Transverse colon (tissue), 3 donors: ENCODE measurements around the gene ELAPOR1.

Experiments
- POLR2A ChIP-seq: fragments of 450-650 bp; IDR thresholded peaks from one replicate; pipeline ENCODE4 v1.6.1; 2016; ENCODE audit warnings: antibody characterized with exemption, mild to moderate bottlenecking, moderate library complexity
- TF ChIP-seq, protein P1 (sequence below), 5 experiments: fragments of 200-600 bp in 3 of 5; fragments of 450-650 bp in 2 of 5; sonication (generic) in 3 of 5; IDR thresholded peaks; 1 replicate in 2 of 5; 2 replicates in 3 of 5; pipeline ENCODE4 v1.5.1; 2016 to 2017; ENCODE audit warnings: antibody characterized with exemption in 5 of 5, inconsistent platforms in 3 of 5, mild to moderate bottlenecking in 2 of 5, moderate library complexity in 1 of 5

DNA sequence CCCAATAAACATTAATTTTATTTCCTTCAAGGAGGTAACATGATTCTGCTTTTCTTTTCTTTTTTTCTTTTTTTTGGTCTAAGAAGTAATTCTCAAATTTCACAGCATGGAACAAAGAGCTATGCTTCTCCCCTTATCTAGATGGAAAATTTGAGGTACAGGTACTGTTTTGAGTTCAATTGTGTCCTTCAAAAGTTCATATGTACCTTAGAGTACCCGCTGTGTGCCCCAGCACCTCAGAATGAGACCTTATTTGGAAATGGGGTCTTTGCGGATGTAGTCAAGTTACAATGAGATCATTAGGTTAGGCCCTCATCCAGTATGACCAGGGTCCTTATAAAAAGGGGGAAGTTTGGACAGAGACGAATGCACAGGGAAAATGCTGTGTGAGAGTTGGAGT, 22.0 kb downstream of the ELAPOR1 start:
- TF ChIP-seq POLR2A = no peak
- TF ChIP-seq, protein P1, sequence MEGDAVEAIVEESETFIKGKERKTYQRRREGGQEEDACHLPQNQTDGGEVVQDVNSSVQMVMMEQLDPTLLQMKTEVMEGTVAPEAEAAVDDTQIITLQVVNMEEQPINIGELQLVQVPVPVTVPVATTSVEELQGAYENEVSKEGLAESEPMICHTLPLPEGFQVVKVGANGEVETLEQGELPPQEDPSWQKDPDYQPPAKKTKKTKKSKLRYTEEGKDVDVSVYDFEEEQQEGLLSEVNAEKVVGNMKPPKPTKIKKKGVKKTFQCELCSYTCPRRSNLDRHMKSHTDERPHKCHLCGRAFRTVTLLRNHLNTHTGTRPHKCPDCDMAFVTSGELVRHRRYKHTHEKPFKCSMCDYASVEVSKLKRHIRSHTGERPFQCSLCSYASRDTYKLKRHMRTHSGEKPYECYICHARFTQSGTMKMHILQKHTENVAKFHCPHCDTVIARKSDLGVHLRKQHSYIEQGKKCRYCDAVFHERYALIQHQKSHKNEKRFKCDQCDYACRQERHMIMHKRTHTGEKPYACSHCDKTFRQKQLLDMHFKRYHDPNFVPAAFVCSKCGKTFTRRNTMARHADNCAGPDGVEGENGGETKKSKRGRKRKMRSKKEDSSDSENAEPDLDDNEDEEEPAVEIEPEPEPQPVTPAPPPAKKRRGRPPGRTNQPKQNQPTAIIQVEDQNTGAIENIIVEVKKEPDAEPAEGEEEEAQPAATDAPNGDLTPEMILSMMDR (IDR thresholded peaks at IDR 0.05) = no peak
